ENCODE measurements around the gene CLDND1.
A peak's percentile ranks its signal among the peaks of the same experiment; 100 is the strongest.
"Not testable (repeated sequence)": the region's sequence is repeated elsewhere in the genome, so short reads cannot be mapped to it uniquely, and the experiment has no call there.

The CLDND1 gene

GRCh38 chr3:98522544-98523281 is at the start of gene CLDND1:
Gene CLDND1 (minus strand): TSS chr3:98522902. CDS start chr3:98521424, 1,478 bp downstream.
- peak; percentile 79 for FAIRE-seq

- no peak for FAIRE-seq
These were observed 45.7 kb upstream of the CLDND1 start for GRCh38 chr3:98568402-98568801.

- no peak for FAIRE-seq
These were observed 45.1 kb upstream of the CLDND1 start for GRCh38 chr3:98567666-98568270.

GRCh38 chr3:98565843-98566242 is 43.1 kb upstream of the CLDND1 start:
- FAIRE-seq: no peak

GRCh38 chr3:98565237-98565643 is 42.5 kb upstream of the CLDND1 start:
- no peak for FAIRE-seq

DNA sequence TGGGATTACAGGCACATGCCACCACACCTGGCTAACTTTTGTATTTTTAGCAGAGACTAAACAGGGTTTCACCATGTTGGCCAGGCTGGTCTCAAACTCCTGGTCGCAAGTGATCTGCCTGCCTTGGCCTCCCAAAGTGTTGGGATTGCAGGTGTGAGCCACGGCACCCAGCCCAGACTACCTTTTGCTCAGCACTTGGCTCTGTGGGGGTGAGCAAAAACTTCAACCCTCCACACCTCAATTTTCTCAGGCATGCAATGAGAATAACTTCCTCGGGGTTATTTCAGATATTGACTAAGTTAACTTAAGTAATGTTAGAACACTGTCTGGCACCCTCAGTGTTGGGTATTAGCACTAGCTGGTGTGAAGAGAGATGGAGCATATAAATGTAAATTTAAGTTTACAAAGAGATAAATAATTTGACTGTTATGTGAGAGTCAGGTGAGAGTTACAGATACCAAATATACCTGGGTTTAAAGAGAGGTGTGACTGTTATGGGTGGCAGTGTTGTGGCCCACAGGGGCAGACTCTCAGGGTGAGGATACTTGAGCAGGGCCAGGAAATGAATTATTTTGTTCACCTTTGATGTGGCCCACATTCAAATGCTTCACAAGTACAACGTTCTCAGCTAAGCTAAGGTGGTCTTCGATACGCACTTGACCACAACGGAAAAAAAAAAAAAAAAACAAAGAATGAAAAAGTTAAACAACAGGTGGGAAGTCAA is 41.7 kb upstream of the CLDND1 start:
- FAIRE-seq: no peak

DNA sequence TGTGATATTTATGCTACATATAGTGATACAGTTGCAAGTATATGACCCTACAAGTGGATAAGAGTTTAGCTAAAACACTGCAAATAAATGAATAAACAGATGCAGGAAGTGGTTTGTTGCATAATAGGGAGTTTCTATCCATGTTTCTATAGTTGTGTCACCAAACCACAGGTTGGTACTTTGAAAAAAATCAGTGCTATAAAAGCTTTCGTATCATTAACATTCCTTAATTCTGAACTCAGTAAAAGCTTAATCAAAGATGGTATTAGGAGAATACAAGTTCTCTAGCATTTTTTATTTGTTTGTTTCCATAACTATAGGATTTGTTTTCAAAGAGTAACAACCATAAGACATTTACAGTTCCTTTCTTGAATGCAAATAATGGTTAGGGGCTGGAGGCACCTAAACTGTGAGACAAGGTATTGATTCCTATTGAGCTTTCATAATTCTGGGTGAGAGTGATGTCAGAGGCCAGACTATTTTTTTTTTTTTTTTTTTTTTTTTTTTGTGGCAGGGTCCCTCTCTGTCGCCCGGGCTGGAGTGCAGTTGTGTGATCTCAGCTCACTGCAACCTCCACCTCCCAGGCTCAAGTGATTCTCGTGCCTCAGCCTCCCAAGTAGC is 41.1 kb upstream of the CLDND1 start:
- FAIRE-seq: no peak

DNA sequence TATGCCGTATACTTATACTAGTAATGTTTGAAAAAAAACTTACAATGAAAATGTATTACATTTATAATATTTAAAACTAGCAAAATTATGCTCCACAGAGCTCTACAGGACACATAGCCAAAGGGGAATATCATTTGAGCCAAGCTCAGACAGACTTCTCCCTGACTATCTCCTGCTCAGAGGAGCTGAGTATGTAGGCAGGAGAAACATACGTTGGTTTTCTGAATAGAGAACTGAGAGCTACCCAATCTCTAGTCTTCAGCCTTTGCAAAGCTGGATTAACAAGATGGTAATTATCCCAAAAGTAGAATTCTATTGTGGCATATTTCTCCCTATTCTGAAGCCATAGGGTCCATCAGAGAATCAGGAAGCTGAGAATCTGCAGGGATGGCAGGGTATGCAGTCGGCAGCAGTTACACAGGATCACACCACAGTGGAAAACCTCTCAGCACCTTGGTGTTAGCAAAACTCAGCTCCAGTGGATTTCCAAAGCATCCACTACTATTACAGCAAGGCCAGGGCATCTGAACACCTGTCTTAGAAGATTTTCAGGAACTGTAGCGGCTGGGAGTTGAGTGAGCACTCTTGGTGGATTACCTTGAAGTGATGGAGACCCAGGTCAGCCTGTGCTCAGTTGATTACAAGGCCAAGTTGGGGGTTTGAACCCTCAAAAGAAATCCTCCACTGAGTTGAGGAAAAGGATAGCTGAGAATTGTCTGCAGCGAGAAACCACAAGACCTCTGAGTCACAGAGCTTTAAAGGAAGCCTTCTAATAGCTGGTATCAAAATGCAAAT is 39.2 kb upstream of the CLDND1 start:
- no peak for FAIRE-seq

DNA sequence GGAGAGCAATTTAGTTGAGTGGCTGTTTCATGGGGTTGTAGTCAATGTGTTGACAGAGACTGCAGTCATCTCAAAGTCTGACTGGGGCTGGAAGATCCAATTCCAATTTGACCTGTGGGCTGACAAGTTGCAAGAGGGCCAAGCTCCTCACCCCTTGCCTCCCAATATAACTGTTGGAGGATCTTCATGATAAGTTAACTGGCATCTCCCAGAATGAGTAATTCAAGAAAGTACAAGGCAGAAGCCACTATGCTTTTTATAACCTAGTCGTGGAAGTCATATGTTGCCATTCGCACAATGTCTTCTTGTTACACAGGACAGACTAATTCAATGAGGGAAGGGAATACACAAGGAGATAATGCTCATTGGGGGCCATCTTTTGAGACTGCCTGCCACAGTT is 38.2 kb upstream of the CLDND1 start:
- no peak for FAIRE-seq

- FAIRE-seq: not testable (repeated sequence)
These were observed 37.1 kb upstream of the CLDND1 start for GRCh38 chr3:98559769-98560168.

- FAIRE-seq: no peak
These were observed 35.6 kb upstream of the CLDND1 start for GRCh38 chr3:98558100-98558827.

DNA sequence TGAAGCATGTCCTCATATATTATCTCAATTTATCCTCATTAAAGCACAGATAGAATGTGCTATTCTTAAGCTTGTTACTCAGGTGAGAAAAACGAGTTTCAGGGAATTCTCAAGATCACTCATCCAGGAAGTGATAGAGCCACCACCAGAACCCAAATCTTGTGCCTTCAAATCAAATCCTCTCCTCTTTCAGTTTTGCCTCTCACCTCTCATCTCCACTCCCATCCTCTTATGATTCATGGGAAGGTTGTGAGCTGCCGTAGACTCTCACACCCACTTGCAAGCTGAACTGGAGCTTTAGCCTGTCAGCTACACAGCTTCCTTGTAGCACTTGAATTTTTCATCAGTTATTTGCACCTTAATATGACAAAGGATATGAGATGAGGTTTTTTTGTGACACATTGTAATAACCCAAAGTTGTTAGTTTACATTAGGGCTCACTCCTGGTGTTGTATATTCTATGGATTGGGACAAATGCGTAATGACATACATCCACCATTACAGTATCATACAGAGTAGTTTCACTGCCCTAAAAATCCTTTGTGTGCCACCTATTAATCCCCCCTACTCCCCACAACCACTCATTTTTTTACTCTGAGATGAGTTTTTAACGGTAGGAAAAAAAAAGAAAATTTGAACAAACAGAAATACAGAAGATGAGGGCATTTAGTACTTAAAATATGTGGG is 34.8 kb upstream of the CLDND1 start:
- FAIRE-seq: no peak

DNA sequence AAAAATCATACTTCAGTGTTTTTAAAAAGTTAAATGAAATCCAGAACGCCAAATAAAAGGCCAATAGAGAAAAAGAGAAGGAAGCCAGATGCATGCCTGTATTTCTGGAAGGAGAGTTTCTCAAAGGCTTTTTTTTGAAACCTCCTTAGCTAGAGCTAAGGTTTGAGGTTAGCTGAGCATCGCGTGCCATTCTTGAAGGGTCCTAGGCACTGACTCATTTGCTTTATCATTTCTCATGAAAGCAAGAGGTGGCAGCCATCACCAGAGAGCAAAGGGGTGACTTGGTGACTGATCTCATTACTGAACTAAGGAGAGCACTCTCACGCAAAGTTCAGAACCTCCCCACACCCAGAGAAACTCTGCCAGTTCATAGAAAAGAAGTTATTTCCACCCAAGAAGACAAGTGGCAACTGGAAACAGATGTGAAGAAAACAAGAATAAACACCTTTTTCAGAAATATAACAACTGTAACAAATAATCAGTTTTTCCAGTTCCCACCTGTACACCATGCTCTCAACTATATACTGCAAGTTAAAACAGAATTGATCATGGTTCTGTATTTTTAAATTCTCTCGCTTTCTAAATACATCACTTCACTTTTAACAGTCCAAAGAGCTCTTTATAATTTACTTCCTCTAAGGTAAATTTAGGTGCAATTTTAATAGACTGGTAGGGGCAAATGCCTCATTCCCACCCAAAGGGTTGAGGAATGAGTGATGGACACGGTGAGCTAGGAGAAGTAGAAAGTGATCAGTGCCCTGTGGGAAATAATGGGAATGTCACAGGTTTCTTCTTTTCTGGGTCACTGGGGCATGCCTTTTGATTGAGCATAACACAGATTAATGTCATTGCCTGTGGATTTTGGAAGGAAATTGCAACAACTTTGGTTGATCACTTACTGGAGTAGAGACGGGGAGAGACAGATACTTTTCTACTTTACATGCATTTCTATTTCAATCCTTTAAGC is 33.7 kb upstream of the CLDND1 start:
- no peak for FAIRE-seq

DNA sequence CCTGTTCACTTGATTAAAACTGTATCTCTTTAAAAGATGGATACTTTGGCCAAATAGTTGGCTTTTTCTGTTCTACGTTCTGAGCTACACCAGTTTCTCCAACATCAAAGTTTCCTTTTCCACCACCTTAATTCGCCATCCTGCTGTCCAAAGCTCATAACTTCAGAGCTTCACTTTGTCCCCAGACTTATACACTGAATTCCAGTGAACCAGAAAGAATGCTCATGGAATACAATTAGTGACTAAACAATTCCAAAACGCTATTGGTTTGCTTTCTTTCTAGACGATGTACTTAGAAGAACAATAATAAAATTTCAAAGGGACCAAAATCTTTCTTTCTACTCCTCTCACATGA is 32.3 kb upstream of the CLDND1 start:
- no peak for FAIRE-seq

- no peak for FAIRE-seq
These were observed 31.9 kb upstream of the CLDND1 start for GRCh38 chr3:98554580-98554979.

DNA sequence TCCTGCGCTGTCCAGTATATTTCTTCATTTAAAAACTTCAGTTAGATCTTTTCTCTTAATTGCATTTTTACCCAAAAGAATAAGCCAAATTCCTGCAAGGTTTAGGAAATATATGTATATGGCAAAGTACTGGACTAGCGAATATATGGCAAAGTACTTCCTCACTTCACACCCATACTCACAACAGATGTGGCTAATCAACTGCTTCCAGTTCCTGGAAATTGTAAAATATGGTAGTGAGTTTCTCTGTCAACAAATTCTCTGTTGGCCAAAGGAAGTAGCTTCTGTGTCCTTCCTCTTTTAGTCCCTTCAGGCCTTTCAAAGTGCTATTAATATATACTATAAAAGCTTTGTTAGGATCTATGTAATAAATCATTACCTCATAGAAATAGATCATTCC is 31.1 kb upstream of the CLDND1 start:
- no peak for FAIRE-seq

- FAIRE-seq: no peak
These were observed 30.4 kb upstream of the CLDND1 start for GRCh38 chr3:98553021-98553563.

- FAIRE-seq: no peak
These were observed 29.7 kb upstream of the CLDND1 start for GRCh38 chr3:98552232-98553020.

- FAIRE-seq: no peak
These were observed 29.1 kb upstream of the CLDND1 start for GRCh38 chr3:98551754-98552153.
